OCI-LY1 (cell line): ENCODE results near the gene IRF2.
A peak's percentile ranks its signal among the peaks of the same experiment; 100 is the strongest.

ENCODE experiments used
- H2AFZ ChIP-seq: fragments of 200-600 bp; sonication (generic), shearing (Covaris generic); 2 replicates; pipeline ENCODE4 v1.6.0; 2014; ENCODE audit warnings: antibody characterized with exemption, mild to moderate bottlenecking, low read length
- H3F3A ChIP-seq: fragments of 200-600 bp; sonication (generic), shearing (Covaris generic); 2 replicates; pipeline ENCODE4 v1.6.0; 2014; ENCODE audit warnings: mild to moderate bottlenecking, antibody characterized with exemption, low read length, moderate library complexity; ENCODE audit not compliant: insufficient read depth
- H3K27ac ChIP-seq: fragments of 200-600 bp; sonication (generic); 2 replicates; pipeline ENCODE4 v1.5.1; 2014; ENCODE audit warnings: low read length, mixed run types, mild to moderate bottlenecking, low read depth; ENCODE audit not compliant: poor library complexity, severe bottlenecking
- H3K27me3 ChIP-seq: fragments of 200-600 bp; sonication (generic); 2 replicates; pipeline ENCODE4 v1.6.0; 2014; ENCODE audit warnings: antibody characterized with exemption, mild to moderate bottlenecking, low read length, moderate library complexity; ENCODE audit not compliant: insufficient read depth
- H3K36me3 ChIP-seq: fragments of 200-600 bp; sonication (generic); 2 replicates; pipeline ENCODE4 v1.6.1; 2014; ENCODE audit warnings: mild to moderate bottlenecking, antibody characterized with exemption, low read length, moderate library complexity, mixed read lengths; ENCODE audit not compliant: insufficient read depth
- H3K4me1 ChIP-seq: fragments of 200-600 bp; sonication (generic); 2 replicates; pipeline ENCODE4 v1.5.1; 2014; ENCODE audit warnings: mild to moderate bottlenecking, low read length, moderate library complexity; ENCODE audit not compliant: insufficient read depth, severe bottlenecking
- H3K4me2 ChIP-seq: fragments of 200-600 bp; sonication (generic), shearing (Covaris generic); 2 replicates; pipeline ENCODE4 v1.6.1; 2014; ENCODE audit warnings: low read length
- H3K4me3 ChIP-seq: fragments of 200-600 bp; sonication (generic); 2 replicates; pipeline ENCODE4 v1.5.1; 2014; ENCODE audit warnings: low read length, low read depth, mild to moderate bottlenecking, mixed read lengths; ENCODE audit not compliant: poor library complexity, severe bottlenecking
- H3K79me2 ChIP-seq: fragments of 200-600 bp; shearing (Covaris generic); 2 replicates; pipeline ENCODE4 v1.6.1; 2016; ENCODE audit warnings: mixed run types, low read length, mixed read lengths; ENCODE audit not compliant: insufficient read depth
- H3K9ac ChIP-seq: fragments of 200-600 bp; sonication (generic), shearing (Covaris generic); 2 replicates; pipeline ENCODE4 v1.6.1; 2014; ENCODE audit warnings: mild to moderate bottlenecking, low read length, mixed read lengths
- H3K9me2 ChIP-seq: fragments of 200-600 bp; sonication (generic), shearing (Covaris generic); 2 replicates; pipeline ENCODE4 v1.6.1; 2014; ENCODE audit warnings: low read depth, mild to moderate bottlenecking, low read length, mixed read lengths
- H3K9me3 ChIP-seq: fragments of 200-600 bp; shearing (Covaris generic); 2 replicates; pipeline ENCODE4 v1.6.1; 2014; ENCODE audit warnings: low read length, mixed read lengths
- H4K20me1 ChIP-seq: fragments of 200-600 bp; sonication (generic), shearing (Covaris generic); 2 replicates; pipeline ENCODE4 v1.6.0; 2016; ENCODE audit warnings: mild to moderate bottlenecking, low read length; ENCODE audit not compliant: insufficient read depth
- EZH2 ChIP-seq: fragments of 200-600 bp; sonication (generic), shearing (Covaris generic); IDR thresholded peaks from 2 replicates; pipeline ENCODE4 v1.8.0; 2017; ENCODE audit warnings: borderline replicate concordance, mixed run types, mild to moderate bottlenecking, antibody characterized with exemption, low read length, moderate library complexity, mixed read lengths
- TF ChIP-seq, protein P1 (sequence below): fragments of 200-600 bp; sonication (generic), shearing (Covaris generic); IDR thresholded peaks from 2 replicates; pipeline ENCODE4 v1.5.1; 2017; ENCODE audit warnings: mild to moderate bottlenecking, antibody characterized with exemption, low read length, moderate library complexity, mixed read lengths

IRF2 gene

DNA sequence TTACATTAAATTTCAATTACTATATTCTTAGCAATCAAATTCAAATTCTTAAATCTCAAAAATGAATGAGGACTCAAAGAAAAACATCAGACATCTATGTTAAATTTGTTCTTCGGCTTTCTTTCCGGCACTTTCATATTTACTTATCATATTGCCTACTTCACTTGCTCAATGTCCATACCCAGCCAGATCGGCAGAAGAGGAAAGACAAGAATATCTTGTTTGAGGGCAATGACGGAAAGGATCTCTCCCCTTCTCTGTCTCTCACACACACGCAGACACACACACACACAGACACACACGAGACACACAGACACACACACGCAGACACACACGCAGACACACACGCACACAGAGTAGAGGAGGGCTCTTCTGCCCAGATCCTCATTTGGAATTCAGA lies 13.2 kb upstream of the IRF2 start:
- no peaks in the 10 kb centered on the region for H3F3A ChIP-seq
- no peaks in the 10 kb centered on the region for H3K4me1 ChIP-seq
- no peak overlapping the region for H2AFZ ChIP-seq
- TF ChIP-seq, protein P1, sequence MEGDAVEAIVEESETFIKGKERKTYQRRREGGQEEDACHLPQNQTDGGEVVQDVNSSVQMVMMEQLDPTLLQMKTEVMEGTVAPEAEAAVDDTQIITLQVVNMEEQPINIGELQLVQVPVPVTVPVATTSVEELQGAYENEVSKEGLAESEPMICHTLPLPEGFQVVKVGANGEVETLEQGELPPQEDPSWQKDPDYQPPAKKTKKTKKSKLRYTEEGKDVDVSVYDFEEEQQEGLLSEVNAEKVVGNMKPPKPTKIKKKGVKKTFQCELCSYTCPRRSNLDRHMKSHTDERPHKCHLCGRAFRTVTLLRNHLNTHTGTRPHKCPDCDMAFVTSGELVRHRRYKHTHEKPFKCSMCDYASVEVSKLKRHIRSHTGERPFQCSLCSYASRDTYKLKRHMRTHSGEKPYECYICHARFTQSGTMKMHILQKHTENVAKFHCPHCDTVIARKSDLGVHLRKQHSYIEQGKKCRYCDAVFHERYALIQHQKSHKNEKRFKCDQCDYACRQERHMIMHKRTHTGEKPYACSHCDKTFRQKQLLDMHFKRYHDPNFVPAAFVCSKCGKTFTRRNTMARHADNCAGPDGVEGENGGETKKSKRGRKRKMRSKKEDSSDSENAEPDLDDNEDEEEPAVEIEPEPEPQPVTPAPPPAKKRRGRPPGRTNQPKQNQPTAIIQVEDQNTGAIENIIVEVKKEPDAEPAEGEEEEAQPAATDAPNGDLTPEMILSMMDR: no peak
- no peaks in the 10 kb centered on the region for H4K20me1 ChIP-seq
- no peaks in the 10 kb centered on the region; the same call in 1 of the 2 replicates for H3K36me3 ChIP-seq
- no peak overlapping the region for H3K9ac ChIP-seq
- peaks cover 6% of the 10 kb centered on the region for H3K9me3 ChIP-seq
- no peaks in the 10 kb centered on the region for H3K27me3 ChIP-seq
- H3K4me3 ChIP-seq: no peak overlapping the region
- no peak overlapping the region for H3K4me2 ChIP-seq
- H3K9me2 ChIP-seq: no peaks in the 10 kb centered on the region
- no peaks in the 10 kb centered on the region for H3K79me2 ChIP-seq
- H3K27ac ChIP-seq: no peak overlapping the region

DNA sequence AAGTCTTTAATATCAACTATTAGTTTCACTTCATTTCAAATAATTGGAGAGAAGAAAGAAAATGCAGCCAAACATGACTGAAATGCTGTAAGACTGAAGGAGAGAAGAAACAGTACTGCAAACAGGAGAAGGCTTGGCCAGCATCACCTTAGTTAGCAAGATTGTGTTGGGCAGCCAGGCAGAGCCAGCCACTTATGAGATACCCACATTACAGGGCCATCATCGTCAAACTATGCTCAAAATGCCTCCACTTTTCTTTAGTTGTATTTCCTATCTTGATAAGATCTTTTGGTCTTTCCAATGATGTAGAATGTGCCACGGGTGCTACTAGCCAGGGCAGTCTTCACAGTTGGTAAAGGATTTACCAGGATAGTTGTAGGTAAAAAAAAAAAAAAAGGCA lies 10.9 kb upstream of the IRF2 start:
- peaks cover 6% of the 10 kb centered on the region for H3K9me3 ChIP-seq
- H3K79me2 ChIP-seq: no peaks in the 10 kb centered on the region
- no peak overlapping the region for H3K9ac ChIP-seq
- H3K4me2 ChIP-seq: no peak overlapping the region
- H3K9me2 ChIP-seq: no peaks in the 10 kb centered on the region
- H3K4me3 ChIP-seq: no peak overlapping the region
- no peaks in the 10 kb centered on the region for H3F3A ChIP-seq
- H4K20me1 ChIP-seq: no peaks in the 10 kb centered on the region
- H3K27me3 ChIP-seq: no peaks in the 10 kb centered on the region
- TF ChIP-seq, protein P1: no peak
- TF ChIP-seq EZH2: no peak
- H3K4me1 ChIP-seq: peaks cover 13% of the 10 kb centered on the region
- no peak overlapping the region for H2AFZ ChIP-seq
- H3K27ac ChIP-seq: no peak overlapping the region
- no peaks in the 10 kb centered on the region; the same call in 1 of the 2 replicates for H3K36me3 ChIP-seq

DNA sequence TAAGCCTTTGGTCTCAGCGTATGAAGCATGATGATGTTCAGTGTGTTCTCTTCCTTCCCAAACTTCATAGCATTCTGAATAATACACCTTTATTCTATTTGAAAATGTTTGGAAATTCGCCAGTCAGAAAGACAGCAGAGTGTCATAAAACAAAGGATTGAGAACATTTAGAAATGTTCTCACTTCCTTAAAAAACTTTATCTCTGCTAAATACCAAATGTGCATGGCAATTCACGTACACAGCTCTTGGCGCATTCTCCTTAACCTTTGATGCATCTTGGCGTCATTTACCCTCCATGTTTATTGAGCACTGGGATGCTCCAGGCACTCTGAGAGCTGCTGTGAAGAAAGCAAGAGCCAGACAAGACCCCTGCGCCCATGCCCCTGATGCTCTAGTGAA lies 7.2 kb upstream of the IRF2 start:
- peak overlapping the region; percentile 22; the same call in 1 of the 2 replicates for H3K4me2 ChIP-seq
- TF ChIP-seq, protein P1: no peak
- TF ChIP-seq EZH2: no peak
- peaks cover 28% of the 10 kb centered on the region for H3K4me1 ChIP-seq
- H3K79me2 ChIP-seq: no peaks in the 10 kb centered on the region
- H3F3A ChIP-seq: peaks cover 4% of the 10 kb centered on the region; the same call in 1 of the 2 replicates
- peak overlapping the region; percentile 63 for H3K27ac ChIP-seq
- H3K9ac ChIP-seq: no peak overlapping the region
- no peaks in the 10 kb centered on the region for H3K27me3 ChIP-seq
- H3K9me3 ChIP-seq: peaks cover 6% of the 10 kb centered on the region
- H3K36me3 ChIP-seq: no peaks in the 10 kb centered on the region; the same call in 1 of the 2 replicates
- no peak overlapping the region for H3K4me3 ChIP-seq
- no peaks in the 10 kb centered on the region for H3K9me2 ChIP-seq
- peak overlapping the region; percentile 19; the same call in 1 of the 2 replicates for H2AFZ ChIP-seq
- H4K20me1 ChIP-seq: no peaks in the 10 kb centered on the region
